ENCODE results near the gene GOT2.

Gene GOT2

DNA sequence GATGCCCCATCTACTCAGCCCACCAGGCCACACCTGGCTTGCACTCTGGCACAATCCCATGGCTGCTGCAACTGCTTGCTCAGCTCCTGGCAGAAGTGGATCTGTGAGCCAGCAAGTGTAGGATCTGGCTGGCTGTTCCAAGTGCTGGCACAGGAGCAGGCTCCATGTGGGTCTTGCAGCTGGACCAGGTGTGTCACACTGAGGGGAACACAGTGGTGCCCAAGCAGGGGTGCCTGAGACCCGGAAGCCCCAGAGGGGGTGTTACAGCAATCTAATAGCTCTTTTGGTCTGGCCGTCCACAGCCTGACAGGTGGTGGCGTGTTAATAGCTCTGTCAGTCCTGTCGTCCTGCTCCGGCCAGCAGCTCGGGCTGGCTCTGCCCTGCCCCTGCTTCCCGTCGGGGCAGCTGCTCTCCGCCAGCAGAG is 19.6 kb upstream of the GOT2 start:
- Histone ChIP-seq H3K27ac (ENCODE audit: low read length) (no peak overlapping the region), H3K4me1 (ENCODE audit: insufficient read depth, low read length) (peaks cover 13% of the 10 kb centered on the region), H3K9me3 (ENCODE audit: insufficient read depth, low read length, severe bottlenecking) (no peaks in the 10 kb centered on the region), H2AFZ (ENCODE audit: low read depth, low read length) (no peak overlapping the region), H3K36me3 (ENCODE audit: insufficient read depth, low read length) (no peaks in the 10 kb centered on the region), H4K20me1 (ENCODE audit: insufficient read depth, low read length) (no peaks in the 10 kb centered on the region), H3K4me3 (ENCODE audit: low read depth in 1 of 2, low read length in 2 of 2) (no peak overlapping the region), H3K27me3 (ENCODE audit: insufficient read depth, low read length, poor library complexity) (no peaks in the 10 kb centered on the region), H3K9ac (ENCODE audit: low read depth, low read length) (no peak overlapping the region), H3K4me2 (ENCODE audit: insufficient read depth, low read length) (no peak overlapping the region), H3K79me2 (ENCODE audit: insufficient read depth, low read length) (no peaks in the 10 kb centered on the region)
- no peak for TF ChIP-seq CTCF (IDR thresholded peaks at IDR 0.05; ENCODE audit: borderline replicate concordance, extremely low read depth, low read length, poor library complexity, severe bottlenecking)
- no peak for TF ChIP-seq EZH2 (IDR thresholded peaks at IDR 0.05; ENCODE audit: borderline replicate concordance, low read depth, low read length, severe bottlenecking)
- DNase-seq (no peak), ATAC-seq (ENCODE audit: insufficient read depth, low read depth) (no peak)

DNA sequence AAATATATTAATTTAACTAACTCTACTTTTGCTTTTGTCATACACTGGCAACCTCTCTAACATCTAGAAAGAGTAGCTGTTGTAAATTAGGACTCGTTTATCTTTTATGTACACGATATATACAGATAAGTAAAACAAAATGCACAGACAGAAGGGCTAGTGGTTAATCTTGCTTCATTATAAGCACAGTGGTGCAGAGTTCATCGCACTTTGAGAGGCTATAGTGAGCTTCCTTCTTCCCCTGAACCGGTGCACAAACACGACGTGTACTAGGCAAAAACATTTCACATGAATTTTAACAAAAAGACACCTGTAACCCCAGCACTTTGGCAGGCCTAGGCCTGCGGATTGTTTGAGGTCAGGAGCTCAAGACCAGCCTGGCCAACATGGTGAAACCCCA is 10.4 kb upstream of the GOT2 start:
- Histone ChIP-seq H2AFZ (ENCODE audit: low read depth, low read length) (no peak overlapping the region), H4K20me1 (ENCODE audit: insufficient read depth, low read length) (no peaks in the 10 kb centered on the region), H3K36me3 (ENCODE audit: insufficient read depth, low read length) (no peaks in the 10 kb centered on the region), H3K27ac (ENCODE audit: low read length) (no peak overlapping the region), H3K4me3 (ENCODE audit: low read depth in 1 of 2, low read length in 2 of 2) (no peak overlapping the region), H3K9me3 (ENCODE audit: insufficient read depth, low read length, severe bottlenecking) (no peaks in the 10 kb centered on the region), H3K4me1 (ENCODE audit: insufficient read depth, low read length) (no peaks in the 10 kb centered on the region), H3K79me2 (ENCODE audit: insufficient read depth, low read length) (no peaks in the 10 kb centered on the region), H3K27me3 (ENCODE audit: insufficient read depth, low read length, poor library complexity) (no peaks in the 10 kb centered on the region), H3K9ac (ENCODE audit: low read depth, low read length) (no peak overlapping the region), H3K4me2 (ENCODE audit: insufficient read depth, low read length) (no peak overlapping the region)
- DNase-seq (no peak), ATAC-seq (ENCODE audit: insufficient read depth, low read depth) (no peak)
- no peak for TF ChIP-seq CTCF (IDR thresholded peaks at IDR 0.05; ENCODE audit: borderline replicate concordance, extremely low read depth, low read length, poor library complexity, severe bottlenecking)
- no peak for TF ChIP-seq EZH2 (IDR thresholded peaks at IDR 0.05; ENCODE audit: borderline replicate concordance, low read depth, low read length, severe bottlenecking)

DNA sequence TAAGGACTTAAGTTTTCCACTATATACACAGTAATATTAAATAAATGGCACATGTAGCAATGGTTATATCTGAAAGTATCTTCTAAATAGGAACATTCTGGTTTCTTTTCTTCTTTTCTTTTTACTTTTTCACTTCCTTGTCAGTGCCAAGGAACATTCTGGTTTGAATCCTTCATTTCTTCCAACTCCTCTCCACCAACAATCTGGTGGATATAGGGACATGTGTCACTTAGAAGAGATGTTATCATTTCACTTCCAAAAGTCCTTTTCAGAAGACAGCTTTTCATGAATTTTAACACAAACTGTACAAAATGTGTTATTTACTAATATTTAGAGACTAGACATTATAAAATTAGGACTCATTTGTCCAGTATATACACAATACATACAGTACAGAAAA is 7.9 kb upstream of the GOT2 start:
- H3K4me1 ChIP-seq (ENCODE audit: insufficient read depth, low read length), result no peaks in the 10 kb centered on the region
- H4K20me1 ChIP-seq (ENCODE audit: insufficient read depth, low read length), result no peaks in the 10 kb centered on the region
- H3K27ac ChIP-seq (ENCODE audit: low read length), result no peak overlapping the region
- no peaks in the 10 kb centered on the region for H3K27me3 ChIP-seq (ENCODE audit: insufficient read depth, low read length, poor library complexity)
- no peak for TF ChIP-seq CTCF (IDR thresholded peaks at IDR 0.05; ENCODE audit: borderline replicate concordance, extremely low read depth, low read length, poor library complexity, severe bottlenecking)
- H3K9ac ChIP-seq (ENCODE audit: low read depth, low read length), result no peak overlapping the region
- no peaks in the 10 kb centered on the region for H3K36me3 ChIP-seq (ENCODE audit: insufficient read depth, low read length)
- no peak overlapping the region for H3K4me2 ChIP-seq (ENCODE audit: insufficient read depth, low read length)
- ATAC-seq (ENCODE audit: insufficient read depth, low read depth), result no peak
- H2AFZ ChIP-seq (ENCODE audit: low read depth, low read length), result no peak overlapping the region
- no peaks in the 10 kb centered on the region for H3K9me3 ChIP-seq (ENCODE audit: insufficient read depth, low read length, severe bottlenecking)
- no peaks in the 10 kb centered on the region for H3K79me2 ChIP-seq (ENCODE audit: insufficient read depth, low read length)
- DNase-seq, result no peak
- no peak overlapping the region for H3K4me3 ChIP-seq (ENCODE audit: low read depth in 1 of 2, low read length in 2 of 2)

DNA sequence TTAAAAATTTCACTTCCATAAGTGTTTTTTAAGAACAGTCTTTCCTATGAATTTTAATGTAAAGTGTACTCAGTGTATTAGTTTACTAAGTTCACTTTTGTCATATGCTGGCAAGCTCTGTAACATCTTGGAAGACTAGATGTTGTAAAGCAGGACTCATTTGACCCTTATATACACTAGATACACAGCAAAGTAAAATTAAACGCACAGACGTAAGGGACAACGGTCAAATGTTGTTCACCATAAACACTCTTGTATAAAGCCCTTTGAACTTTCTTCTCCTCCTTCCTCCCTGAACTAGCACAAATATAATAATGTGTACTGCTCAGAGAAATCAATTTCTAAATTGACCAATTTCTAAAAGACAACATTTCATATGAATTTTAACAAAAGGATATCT is 7.0 kb upstream of the GOT2 start:
- H3K4me1 ChIP-seq (ENCODE audit: insufficient read depth, low read length), result no peaks in the 10 kb centered on the region
- H3K27me3 ChIP-seq (ENCODE audit: insufficient read depth, low read length, poor library complexity), result no peaks in the 10 kb centered on the region
- H3K9me3 ChIP-seq (ENCODE audit: insufficient read depth, low read length, severe bottlenecking), result no peaks in the 10 kb centered on the region
- H3K79me2 ChIP-seq (ENCODE audit: insufficient read depth, low read length), result no peaks in the 10 kb centered on the region
- ATAC-seq (ENCODE audit: insufficient read depth, low read depth) (no peak), DNase-seq (no peak)
- no peaks in the 10 kb centered on the region for H4K20me1 ChIP-seq (ENCODE audit: insufficient read depth, low read length)
- H3K27ac ChIP-seq (ENCODE audit: low read length), result no peak overlapping the region
- no peak overlapping the region for H3K9ac ChIP-seq (ENCODE audit: low read depth, low read length)
- no peak overlapping the region for H3K4me3 ChIP-seq (ENCODE audit: low read depth in 1 of 2, low read length in 2 of 2)
- H3K36me3 ChIP-seq (ENCODE audit: insufficient read depth, low read length), result no peaks in the 10 kb centered on the region
- TF ChIP-seq CTCF (IDR thresholded peaks at IDR 0.05; ENCODE audit: borderline replicate concordance, extremely low read depth, low read length, poor library complexity, severe bottlenecking) (no peak), EZH2 (IDR thresholded peaks at IDR 0.05; ENCODE audit: borderline replicate concordance, low read depth, low read length, severe bottlenecking) (no peak)
- no peak overlapping the region for H3K4me2 ChIP-seq (ENCODE audit: insufficient read depth, low read length)
- no peak overlapping the region for H2AFZ ChIP-seq (ENCODE audit: low read depth, low read length)

Measured in DND-41 (cell line).